GM23248 (cell line): Measurements from ENCODE around the gene SLC44A4. TPM values are rescaled to one million over a fixed set of nuclear protein-coding genes. Genes with fewer than 3 reads are reported as not detected.
"Not testable (repeated sequence)": the region's sequence is repeated elsewhere in the genome, so short reads cannot be mapped to it uniquely, and the experiment has no call there.

Experiments
- DNase-seq: peaks from one replicate; pipeline ENCODE4 v3.0.0-alpha.2; 2015
- H2AFZ ChIP-seq: fragments of 200-600 bp; sonication (generic); 2 replicates; pipeline ENCODE4 v1.6.1; 2016; ENCODE audit warnings: antibody characterized with exemption
- H3F3A ChIP-seq: fragments of 200-600 bp; sonication (generic); 2 replicates; pipeline ENCODE4 v1.6.1; 2016; ENCODE audit warnings: mild to moderate bottlenecking, antibody characterized with exemption, mixed run types; ENCODE audit not compliant: insufficient read depth
- H3K27ac ChIP-seq: fragments of 200-600 bp; sonication (generic); 2 replicates; pipeline ENCODE4 v1.5.1; 2016; ENCODE audit warnings: mild to moderate bottlenecking
- H3K27me3 ChIP-seq: fragments of 200-600 bp; sonication (generic); replicated peaks from 2 replicates; pipeline ENCODE4 v1.6.1; 2016; ENCODE audit warnings: mild to moderate bottlenecking; ENCODE audit not compliant: insufficient read depth
- H3K36me3 ChIP-seq: fragments of 200-600 bp; sonication (generic); 2 replicates; pipeline ENCODE4 v1.6.1; 2016; ENCODE audit warnings: low read depth, mild to moderate bottlenecking
- H3K4me1 ChIP-seq: fragments of 200-600 bp; sonication (generic); 2 replicates; pipeline ENCODE4 v1.6.1; 2016; ENCODE audit warnings: mild to moderate bottlenecking; ENCODE audit not compliant: insufficient read depth
- H3K4me2 ChIP-seq: fragments of 200-600 bp; sonication (generic); one replicate; pipeline ENCODE4 v1.6.1; 2016; ENCODE audit warnings: mild to moderate bottlenecking; ENCODE audit not compliant: unreplicated experiment
- H3K4me3 ChIP-seq: fragments of 200-600 bp; sonication (generic); 2 replicates; pipeline ENCODE4 v1.5.1; 2016; ENCODE audit warnings: mild to moderate bottlenecking
- H3K79me2 ChIP-seq: fragments of 200-600 bp; sonication (generic); 2 replicates; pipeline ENCODE4 v1.6.1; 2016; ENCODE audit warnings: mild to moderate bottlenecking; ENCODE audit not compliant: insufficient read depth
- H3K9ac ChIP-seq: fragments of 200-600 bp; sonication (generic); 2 replicates; pipeline ENCODE4 v1.6.1; 2016; ENCODE audit warnings: mild to moderate bottlenecking
- H3K9me2 ChIP-seq: fragments of 200-600 bp; sonication (generic); 2 replicates; pipeline ENCODE4 v1.6.1; 2016; ENCODE audit warnings: mixed run types, mild to moderate bottlenecking, moderate library complexity; ENCODE audit not compliant: insufficient read depth
- H3K9me3 ChIP-seq: fragments of 200-600 bp; sonication (generic); one replicate; pipeline ENCODE4 v1.6.1; 2017; ENCODE audit warnings: low read depth
- H4K20me1 ChIP-seq: fragments of 200-600 bp; sonication (generic); 2 replicates; pipeline ENCODE4 v1.6.0; 2016; ENCODE audit not compliant: insufficient read depth
- EZH2 ChIP-seq: fragments of 200-600 bp; sonication (generic); IDR thresholded peaks from 2 replicates; pipeline ENCODE4 v1.6.1; 2018; ENCODE audit warnings: antibody characterized with exemption, mild to moderate bottlenecking; ENCODE audit not compliant: insufficient read depth, poor library complexity, severe bottlenecking
- EZH2phosphoT487 ChIP-seq: fragments of 200-600 bp; sonication (generic); IDR thresholded peaks from 2 replicates; pipeline ENCODE4 v1.6.1; 2018; ENCODE audit warnings: antibody characterized with exemption, moderate library complexity, mild to moderate bottlenecking, low read depth; ENCODE audit not compliant: insufficient read depth
- WGBS, 2 experiments: methylation state at CpG; one replicate each; pipeline ENCODE4 v1.1.6; 2015 to 2017; ENCODE audit warnings: low lambda C conversion rate in 2 of 2, low coverage in 1 of 2; ENCODE audit errors: missing lambda C conversion rate in 2 of 2; 5-methylcytosine and 5-hydroxymethylcytosine counted together
- in situ Hi-C: fragments of 300-500 bp; cut with MboI; formaldehyde crosslinking; loops from 2 replicates; pipeline ENCODE4 v1.15.0; 2020
- polyA plus RNA-seq: library from polyadenylated mRNA; unstranded; fragments of >200 nt; fragmentation: Nextera tagmentation; extraction: Ambion mirVana; gene quantifications from 2 replicates; pipeline ENCODE4 v1.2.1, GENCODE V29; 2016
- total RNA-seq: library from RNA; depleted of rRNA; stranded (reverse); fragments of >200 nt; shearing (Covaris generic); gene quantifications from 2 replicates; pipeline ENCODE4 v1.2.3, GENCODE V29; 2014

The SLC44A4 gene
- total and polyA plus RNA-seq, 2 experiments from 2014 or later = not detected

- Histone ChIP-seq H3K36me3 (peaks cover 17% of the 10 kb centered on the region), H3K4me2 (no peak overlapping the region), H3K4me1 (no peaks in the 10 kb centered on the region), H3K27me3 (no peaks in the 10 kb centered on the region), H3F3A (peaks cover 23% of the 10 kb centered on the region), H3K27ac (no peak overlapping the region), H4K20me1 (no peaks in the 10 kb centered on the region; the same call in 1 of the 2 replicates), H3K79me2 (0 out of 2 replicates have a peak, but pooled peaks cover 1% of the 10 kb centered on the region), H3K9ac (no peak overlapping the region), H3K9me3 (no peaks in the 10 kb centered on the region), H3K9me2 (no peaks in the 10 kb centered on the region), H2AFZ (no peak overlapping the region), H3K4me3 (no peak overlapping the region)
- DNase-seq = no peak
- WGBS, 2 experiments = 100% methylated on average over 3 of the region's 3 CpGs
- in situ Hi-C loops = no loop called here
- TF ChIP-seq EZH2phosphoT487 = no peak
- TF ChIP-seq EZH2 = no peak
Measured at GRCh38 chr6:31844507-31844906, 34.3 kb downstream of the SLC44A4 start.

- H3K9ac ChIP-seq = no peak overlapping the region
- in situ Hi-C loops = no loop called here
- H3K27me3 ChIP-seq = no peaks in the 10 kb centered on the region
Measured at GRCh38 chr6:31842053-31842452, 36.7 kb downstream of the SLC44A4 start.

GRCh38 chr6:31839779-31840126, 39.0 kb downstream of the SLC44A4 start:
- in situ Hi-C loops, H3K4me3 ChIP-seq, H3K4me2 ChIP-seq, H3K27ac ChIP-seq, H3K27me3 ChIP-seq, H3K9ac ChIP-seq, DNase-seq, H2AFZ ChIP-seq, H3K9me3 ChIP-seq, H3K9me2 ChIP-seq: not testable (repeated sequence)
- H3K79me2 ChIP-seq = peaks cover 49% of the 10 kb centered on the region
- peaks cover 16% of the 10 kb centered on the region for H4K20me1 ChIP-seq
- H3F3A ChIP-seq = peaks cover 61% of the 10 kb centered on the region
- H3K4me1 ChIP-seq = peaks cover 26% of the 10 kb centered on the region
- WGBS, 2 experiments = 88 to 92% methylated on average over 8 of the region's 8 CpGs
- H3K36me3 ChIP-seq = peaks cover 51% of the 10 kb centered on the region

More at GRCh38 chr6:31842053-31842452, 36.7 kb downstream of the SLC44A4 start:
- WGBS, 2 experiments = 99 to 100% methylated on average over 9 of the region's 9 CpGs
- H2AFZ ChIP-seq = no peak overlapping the region
- H3K27ac ChIP-seq = no peak overlapping the region
- H3K4me3 ChIP-seq = no peak overlapping the region
- peaks cover 14% of the 10 kb centered on the region; the same call in 1 of the 2 replicates for H3K4me1 ChIP-seq
- no peak for DNase-seq
- H3K79me2 ChIP-seq = peaks cover 26% of the 10 kb centered on the region
- no peaks in the 10 kb centered on the region for H3K9me2 ChIP-seq
- H3K4me2 ChIP-seq = no peak overlapping the region
- TF ChIP-seq EZH2 = no peak
- TF ChIP-seq EZH2phosphoT487 = no peak
- peaks cover 40% of the 10 kb centered on the region for H3K36me3 ChIP-seq
- peaks cover 48% of the 10 kb centered on the region for H3F3A ChIP-seq
- peaks cover 10% of the 10 kb centered on the region for H4K20me1 ChIP-seq
- no peaks in the 10 kb centered on the region for H3K9me3 ChIP-seq

- in situ Hi-C loops = no loop called here
- 81 to 90% methylated on average over 3 of the region's 3 CpGs for WGBS, 2 experiments
- no peak for DNase-seq
- peak overlapping the region; percentile 96 for H3K9ac ChIP-seq
- peaks cover 16% of the 10 kb centered on the region for H4K20me1 ChIP-seq
- H3K36me3 ChIP-seq = peaks cover 51% of the 10 kb centered on the region
- peaks cover 55% of the 10 kb centered on the region for H3K79me2 ChIP-seq
- TF ChIP-seq EZH2 (no peak), EZH2phosphoT487 (no peak)
- 0 out of 2 replicates have a peak overlapping the region, but pooled peaks have one; percentile 88 for H3K4me3 ChIP-seq
- H3K9me3 ChIP-seq = no peaks in the 10 kb centered on the region
- H3K27ac ChIP-seq = no peak overlapping the region
- no peaks in the 10 kb centered on the region for H3K27me3 ChIP-seq
- no peak overlapping the region for H2AFZ ChIP-seq
- peaks cover 29% of the 10 kb centered on the region for H3K4me1 ChIP-seq
- no peak overlapping the region for H3K4me2 ChIP-seq
- H3F3A ChIP-seq = peaks cover 63% of the 10 kb centered on the region
- H3K9me2 ChIP-seq = no peaks in the 10 kb centered on the region
Measured at GRCh38 chr6:31838968-31839367, 39.8 kb downstream of the SLC44A4 start.

GRCh38 chr6:31838114-31838553, 40.7 kb downstream of the SLC44A4 start:
- H3K9me3 ChIP-seq, DNase-seq, H3K9me2 ChIP-seq, H3K27ac ChIP-seq, in situ Hi-C loops, H2AFZ ChIP-seq, H3K27me3 ChIP-seq: not testable (repeated sequence)
- Histone ChIP-seq H3K4me1 (peaks cover 31% of the 10 kb centered on the region), H3K79me2 (peaks cover 63% of the 10 kb centered on the region), H3K36me3 (peaks cover 51% of the 10 kb centered on the region), H3K9ac (peak overlapping the region; percentile 96), H3K4me3 (peak overlapping the region; percentile 88), H4K20me1 (peaks cover 16% of the 10 kb centered on the region), H3K4me2 (peak overlapping the region; percentile 99), H3F3A (peaks cover 63% of the 10 kb centered on the region)
- WGBS, 2 experiments = 77 to 81% methylated on average over 9 of the region's 9 CpGs
